ENCODE measurements around the gene GRK1.

The GRK1 gene

GRCh38 chr13:113627136-113627535 lies 39.9 kb upstream of the GRK1 start:
- DNase-seq = no peak
- TF ChIP-seq POLR2A (IDR thresholded peaks at IDR 0.05; ENCODE audit: low read length) (no peak), GATA1 (IDR thresholded peaks at IDR 0.05; ENCODE audit: low read depth, low read length) (no peak)

GRCh38 chr13:113628291-113629270 lies 38.4 kb upstream of the GRK1 start:
- no peak for DNase-seq
- TF ChIP-seq POLR2A (IDR thresholded peaks at IDR 0.05; ENCODE audit: low read length) = no peak
- no peak for TF ChIP-seq GATA1 (IDR thresholded peaks at IDR 0.05; ENCODE audit: low read depth, low read length)

- DNase-seq = no peak
- TF ChIP-seq GATA1 (IDR thresholded peaks at IDR 0.05; ENCODE audit: low read depth, low read length) (no peak), POLR2A (IDR thresholded peaks at IDR 0.05; ENCODE audit: low read length) (no peak)
Observed at GRCh38 chr13:113629866-113630265, 37.2 kb upstream of the GRK1 start.

- DNase-seq = no peak
- TF ChIP-seq POLR2A (IDR thresholded peaks at IDR 0.05; ENCODE audit: low read length) = no peak
- no peak for TF ChIP-seq GATA1 (IDR thresholded peaks at IDR 0.05; ENCODE audit: low read depth, low read length)
Observed at GRCh38 chr13:113630296-113630695, 36.7 kb upstream of the GRK1 start.

GRCh38 chr13:113630804-113631203 lies 36.2 kb upstream of the GRK1 start:
- DNase-seq = no peak
- TF ChIP-seq GATA1 (IDR thresholded peaks at IDR 0.05; ENCODE audit: low read depth, low read length) = no peak
- no peak for TF ChIP-seq POLR2A (IDR thresholded peaks at IDR 0.05; ENCODE audit: low read length)

GRCh38 chr13:113631341-113632095 lies 35.5 kb upstream of the GRK1 start:
- TF ChIP-seq GATA1 (IDR thresholded peaks at IDR 0.05; ENCODE audit: low read depth, low read length) = no peak
- no peak for TF ChIP-seq POLR2A (IDR thresholded peaks at IDR 0.05; ENCODE audit: low read length)
- no peak for DNase-seq

GRCh38 chr13:113632706-113633484 lies 34.1 kb upstream of the GRK1 start:
- no peak for TF ChIP-seq GATA1 (IDR thresholded peaks at IDR 0.05; ENCODE audit: low read depth, low read length)
- no peak for TF ChIP-seq POLR2A (IDR thresholded peaks at IDR 0.05; ENCODE audit: low read length)
- DNase-seq = no peak

- DNase-seq = no peak
- no peak for TF ChIP-seq GATA1 (IDR thresholded peaks at IDR 0.05; ENCODE audit: low read depth, low read length)
- TF ChIP-seq POLR2A (IDR thresholded peaks at IDR 0.05; ENCODE audit: low read length) = no peak
Observed at GRCh38 chr13:113633485-113633873, 33.5 kb upstream of the GRK1 start.

- DNase-seq = no peak
- TF ChIP-seq POLR2A (IDR thresholded peaks at IDR 0.05; ENCODE audit: low read length) = no peak
- no peak for TF ChIP-seq GATA1 (IDR thresholded peaks at IDR 0.05; ENCODE audit: low read depth, low read length)
Observed at GRCh38 chr13:113634279-113635047, 32.6 kb upstream of the GRK1 start.

GRCh38 chr13:113635048-113635420 lies 32.0 kb upstream of the GRK1 start:
- DNase-seq = no peak
- TF ChIP-seq POLR2A (IDR thresholded peaks at IDR 0.05; ENCODE audit: low read length) (no peak), GATA1 (IDR thresholded peaks at IDR 0.05; ENCODE audit: low read depth, low read length) (no peak)

- DNase-seq = no peak
- no peak for TF ChIP-seq POLR2A (IDR thresholded peaks at IDR 0.05; ENCODE audit: low read length)
- no peak for TF ChIP-seq GATA1 (IDR thresholded peaks at IDR 0.05; ENCODE audit: low read depth, low read length)
Observed at GRCh38 chr13:113635709-113636108, 31.3 kb upstream of the GRK1 start.

GRCh38 chr13:113636266-113636963 lies 30.6 kb upstream of the GRK1 start:
- TF ChIP-seq POLR2A (IDR thresholded peaks at IDR 0.05; ENCODE audit: low read length) (no peak), GATA1 (IDR thresholded peaks at IDR 0.05; ENCODE audit: low read depth, low read length) (no peak)
- no peak for DNase-seq

Measured in erythroblast (primary cell).